Measurements from ENCODE around the gene KHDRBS1.

DNA sequence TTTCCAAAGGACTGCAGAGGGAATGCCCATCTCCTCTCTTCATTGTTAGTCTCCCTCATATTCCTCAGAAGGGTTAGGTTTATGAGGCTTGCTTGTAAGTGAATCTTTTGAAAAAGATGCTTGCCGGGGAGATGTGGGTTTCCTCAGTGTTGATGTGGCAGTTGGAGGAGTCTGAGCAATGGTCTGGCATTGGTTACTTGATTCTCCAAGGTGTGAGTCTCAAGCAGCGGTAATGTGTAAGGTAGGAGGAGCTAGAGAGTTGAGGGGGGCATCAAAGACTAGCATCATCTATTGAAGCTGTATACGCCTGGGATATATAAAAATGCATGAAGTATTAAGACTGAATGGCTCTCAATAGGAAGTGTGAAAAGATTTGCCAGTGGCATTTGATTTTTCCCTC is 21.5 kb downstream of the KHDRBS1 start:
- TF ChIP-seq GATA3 (IDR thresholded peaks at IDR 0.05; ENCODE audit: low read depth, low read length) (no peak), GATA2 (IDR thresholded peaks at IDR 0.05; ENCODE audit: low read depth, low read length) (no peak)

All from SH-SY5Y (cell line).